H9 (cell line): Measurements from ENCODE around the gene TFIP11. TPM values are rescaled to one million over a fixed set of nuclear protein-coding genes. Genes with fewer than 3 reads are reported as not detected.

Experiments used
- DNase-seq: peaks from one replicate; pipeline ENCODE4 v3.0.0-alpha.2; 2017
- H2AFZ ChIP-seq: one replicate; pipeline ENCODE4 v1.6.1; 2013; ENCODE audit warnings: mild to moderate bottlenecking, low read length, control low read depth, moderate library complexity
- H2AK5ac ChIP-seq: 2 replicates; pipeline ENCODE4 v1.6.1; 2013; ENCODE audit warnings: low read length, control low read depth, mixed read lengths; ENCODE audit not compliant: insufficient read length
- H2BK120ac ChIP-seq: one replicate; pipeline ENCODE4 v1.6.1; 2013; ENCODE audit warnings: low read depth, mild to moderate bottlenecking, low read length, control low read depth, inconsistent platforms; ENCODE audit not compliant: poor library complexity, severe bottlenecking
- H2BK12ac ChIP-seq: 2 replicates; pipeline ENCODE4 v1.6.1; 2013; ENCODE audit warnings: low read length, control low read depth, mixed read lengths, low read depth; ENCODE audit not compliant: insufficient read length
- H2BK15ac ChIP-seq: 2 replicates; pipeline ENCODE4 v1.6.1; 2013; ENCODE audit warnings: low read depth, low read length, control low read depth
- H2BK20ac ChIP-seq: one replicate; pipeline ENCODE4 v1.6.1; 2013; ENCODE audit warnings: low read depth, mild to moderate bottlenecking, low read length, control low read depth, inconsistent platforms; ENCODE audit not compliant: poor library complexity, severe bottlenecking
- H2BK5ac ChIP-seq: 2 replicates; pipeline ENCODE4 v1.6.1; 2013; ENCODE audit warnings: low read length, control low read depth, mixed read lengths; ENCODE audit not compliant: insufficient read length
- H3K14ac ChIP-seq: 2 replicates; pipeline ENCODE4 v1.6.1; 2013; ENCODE audit warnings: low read length, control low read depth; ENCODE audit not compliant: insufficient read depth
- H3K18ac ChIP-seq: 2 replicates; pipeline ENCODE4 v1.6.1; 2013; ENCODE audit warnings: low read depth, mild to moderate bottlenecking, mixed read lengths, low read length, control low read depth; ENCODE audit not compliant: insufficient read length
- H3K23ac ChIP-seq: 2 replicates; pipeline ENCODE4 v1.6.1; 2013; ENCODE audit warnings: low read length, control low read depth, mixed read lengths, low read depth; ENCODE audit not compliant: insufficient read length
- H3K23me2 ChIP-seq: 2 replicates; pipeline ENCODE4 v1.6.1; 2013; ENCODE audit warnings: low read depth, mild to moderate bottlenecking, mixed read lengths, low read length, control low read depth; ENCODE audit not compliant: insufficient read length, poor library complexity, severe bottlenecking
- H3K27ac ChIP-seq: 2 replicates; pipeline ENCODE4 v1.5.1; 2013; ENCODE audit warnings: low read length, control low read depth, mixed read lengths, low read depth; ENCODE audit not compliant: insufficient read length
- H3K27me3 ChIP-seq: 2 replicates; pipeline ENCODE4 v1.6.1; 2013; ENCODE audit warnings: low read length, control low read depth, inconsistent platforms; ENCODE audit not compliant: insufficient read depth
- H3K4ac ChIP-seq: 2 replicates; pipeline ENCODE4 v1.6.1; 2013; ENCODE audit warnings: low read depth, mild to moderate bottlenecking, control low read depth, inconsistent platforms, low read length, moderate library complexity
- H3K4me1 ChIP-seq: 2 replicates; pipeline ENCODE4 v1.6.1; 2013; ENCODE audit warnings: low read length, control low read depth, inconsistent platforms; ENCODE audit not compliant: insufficient read depth
- H3K4me2 ChIP-seq: 2 replicates; pipeline ENCODE4 v1.6.1; 2013; ENCODE audit warnings: low read length, control low read depth, mixed read lengths; ENCODE audit not compliant: insufficient read length, insufficient read depth
- H3K56ac ChIP-seq: 2 replicates; pipeline ENCODE4 v1.6.1; 2013; ENCODE audit warnings: low read depth, mild to moderate bottlenecking, mixed read lengths, low read length, control low read depth; ENCODE audit not compliant: insufficient read length
- H3K79me1 ChIP-seq: 2 replicates; pipeline ENCODE4 v1.6.1; 2013; ENCODE audit warnings: low read depth, mild to moderate bottlenecking, moderate library complexity, low read length, control low read depth, inconsistent platforms; ENCODE audit not compliant: insufficient read depth, poor library complexity, severe bottlenecking
- H3K79me2 ChIP-seq: 2 replicates; pipeline ENCODE4 v1.6.1; 2013; ENCODE audit warnings: low read length, control low read depth, inconsistent platforms; ENCODE audit not compliant: insufficient read depth
- H3K9ac ChIP-seq: 2 replicates; pipeline ENCODE4 v1.6.1; 2013; ENCODE audit warnings: low read length, control low read depth, mixed read lengths; ENCODE audit not compliant: insufficient read length; ENCODE audit errors: extremely low read depth
- H3K9me3 ChIP-seq: one replicate; pipeline ENCODE4 v1.6.1; 2013; ENCODE audit warnings: low read depth, low read length, inconsistent platforms; ENCODE audit not compliant: control insufficient read depth
- H3T11ph ChIP-seq: one replicate; pipeline ENCODE4 v1.6.1; 2013; ENCODE audit warnings: mild to moderate bottlenecking, low read length, control low read depth, inconsistent platforms
- H4K20me1 ChIP-seq: one replicate; pipeline ENCODE4 v1.6.1; 2013; ENCODE audit not compliant: control insufficient read depth, insufficient read length, insufficient read depth
- H4K5ac ChIP-seq: 2 replicates; pipeline ENCODE4 v1.6.1; 2013; ENCODE audit warnings: low read depth, mild to moderate bottlenecking, mixed read lengths, low read length, control low read depth; ENCODE audit not compliant: insufficient read length
- H4K8ac ChIP-seq: replicated peaks from 2 replicates; pipeline ENCODE4 v1.6.1; 2013; ENCODE audit warnings: low read length, control low read depth, mixed read lengths, low read depth; ENCODE audit not compliant: insufficient read length
- H4K91ac ChIP-seq: 2 replicates; pipeline ENCODE4 v1.6.1; 2013; ENCODE audit warnings: low read depth, mild to moderate bottlenecking, moderate library complexity, mixed read lengths, low read length, control low read depth; ENCODE audit not compliant: insufficient read length
- H3K27ac Mint-ChIP-seq, 3 experiments: 2 replicates in 2 of 3; 3 replicates in 1 of 3; pipeline ENCODE4 v1.8.0; 2020 to 2021; ENCODE audit warnings: mixed read lengths in 3 of 3, mild to moderate bottlenecking in 1 of 3, moderate library complexity in 1 of 3
- H3K27me3 Mint-ChIP-seq: 2 replicates; pipeline ENCODE4 v1.8.0; 2021; ENCODE audit warnings: low read depth, mild to moderate bottlenecking, moderate library complexity, mixed read lengths
- H3K36me3 Mint-ChIP-seq, 3 experiments: 2 replicates in 2 of 3; 3 replicates in 1 of 3; pipeline ENCODE4 v1.8.0; 2020 to 2021; ENCODE audit warnings: low read depth in 3 of 3, mixed read lengths in 3 of 3; ENCODE audit not compliant: insufficient read depth in 1 of 3
- H3K4me1 Mint-ChIP-seq, 2 experiments: 2 replicates each; pipeline ENCODE4 v1.8.0; 2020; ENCODE audit warnings: mixed read lengths in 2 of 2
- H3K4me3 Mint-ChIP-seq, 2 experiments: 2 replicates in 1 of 2; 3 replicates in 1 of 2; pipeline ENCODE4 v1.8.0; 2020 to 2021; ENCODE audit warnings: mild to moderate bottlenecking in 2 of 2, mixed read lengths in 2 of 2, moderate library complexity in 1 of 2
- H3K9me3 Mint-ChIP-seq, 2 experiments: 2 replicates in 1 of 2; 3 replicates in 1 of 2; pipeline ENCODE4 v1.8.0; 2020; ENCODE audit warnings: mild to moderate bottlenecking in 2 of 2, mixed read lengths in 2 of 2, moderate library complexity in 1 of 2
- WGBS: extraction: QIAGEN DNeasy Blood & Tissue Kit; methylation state at CpG from one replicate; pipeline ENCODE4 v1.1.7; 2013; ENCODE audit warnings: missing lambda C conversion rate, low lambda C conversion rate, mixed read lengths; ENCODE audit not compliant: insufficient read length; ENCODE audit errors: extremely low coverage; 5-methylcytosine and 5-hydroxymethylcytosine counted together
- total RNA-seq: library from RNA; stranded (reverse); gene quantifications from 2 replicates; pipeline ENCODE4 v1.2.1, GENCODE V29; 2021
- TF ChIP-seq, protein P1 (sequence below): fragments of 200-600 bp; sonication (generic); conservative IDR thresholded peaks from 3 replicates; pipeline ENCODE4 v1.8.0; 2021; ENCODE audit warnings: antibody characterized with exemption, mild to moderate bottlenecking

The TFIP11 gene
- total RNA-seq, 1 experiment from 2014 or later, result 36.4 TPM

GRCh38 chr22:26522012-26522411 lies 9.7 kb upstream of the TFIP11 start:
- Histone ChIP-seq H2AFZ (no peak overlapping the region), H3K23ac (no peak overlapping the region)
- H3K9me3 Mint-ChIP-seq, result no peaks in the 10 kb centered on the region

More at GRCh38 chr22:26522012-26522411, 9.7 kb upstream of the TFIP11 start:
- H4K5ac ChIP-seq, result no peak overlapping the region
- no peak overlapping the region; a peak in 1 of 5 replicates for H3K4me3 Mint-ChIP-seq
- no peak overlapping the region for H2AK5ac ChIP-seq
- H3K14ac ChIP-seq, result no peak overlapping the region
- no peaks in the 10 kb centered on the region for H3K79me1 ChIP-seq
- DNase-seq, result no peak
- no peak overlapping the region for H4K91ac ChIP-seq
- no peak overlapping the region for H2BK15ac ChIP-seq
- no peak overlapping the region for H3K4ac ChIP-seq
- H3K27me3 ChIP-seq, result no peaks in the 10 kb centered on the region
- TF ChIP-seq, protein P1, sequence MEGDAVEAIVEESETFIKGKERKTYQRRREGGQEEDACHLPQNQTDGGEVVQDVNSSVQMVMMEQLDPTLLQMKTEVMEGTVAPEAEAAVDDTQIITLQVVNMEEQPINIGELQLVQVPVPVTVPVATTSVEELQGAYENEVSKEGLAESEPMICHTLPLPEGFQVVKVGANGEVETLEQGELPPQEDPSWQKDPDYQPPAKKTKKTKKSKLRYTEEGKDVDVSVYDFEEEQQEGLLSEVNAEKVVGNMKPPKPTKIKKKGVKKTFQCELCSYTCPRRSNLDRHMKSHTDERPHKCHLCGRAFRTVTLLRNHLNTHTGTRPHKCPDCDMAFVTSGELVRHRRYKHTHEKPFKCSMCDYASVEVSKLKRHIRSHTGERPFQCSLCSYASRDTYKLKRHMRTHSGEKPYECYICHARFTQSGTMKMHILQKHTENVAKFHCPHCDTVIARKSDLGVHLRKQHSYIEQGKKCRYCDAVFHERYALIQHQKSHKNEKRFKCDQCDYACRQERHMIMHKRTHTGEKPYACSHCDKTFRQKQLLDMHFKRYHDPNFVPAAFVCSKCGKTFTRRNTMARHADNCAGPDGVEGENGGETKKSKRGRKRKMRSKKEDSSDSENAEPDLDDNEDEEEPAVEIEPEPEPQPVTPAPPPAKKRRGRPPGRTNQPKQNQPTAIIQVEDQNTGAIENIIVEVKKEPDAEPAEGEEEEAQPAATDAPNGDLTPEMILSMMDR, result no peak
- no peaks in the 10 kb centered on the region for H3K27me3 Mint-ChIP-seq
- H3K56ac ChIP-seq, result no peak overlapping the region
- no peak overlapping the region for H2BK5ac ChIP-seq
- H3K79me2 ChIP-seq, result no peaks in the 10 kb centered on the region; the same call in 1 of the 2 replicates
- no peaks in the 10 kb centered on the region for H3K9me3 ChIP-seq
- no peaks in the 10 kb centered on the region for H4K20me1 ChIP-seq
- no peaks in the 10 kb centered on the region for H3K23me2 ChIP-seq
- H3K4me1 ChIP-seq, result no peaks in the 10 kb centered on the region
- peaks cover 4 to 34% (median 23%) of the 10 kb centered on the region in 3 experiments; a peak in 6 of 7 replicates for H3K36me3 Mint-ChIP-seq
- no peak overlapping the region for H4K8ac ChIP-seq
- no peak overlapping the region for H3K9ac ChIP-seq
- H3K27ac ChIP-seq, result no peak overlapping the region
- H2BK120ac ChIP-seq, result no peak overlapping the region
- H3K4me1 Mint-ChIP-seq, result no peaks in the 10 kb centered on the region
- no peak overlapping the region for H2BK20ac ChIP-seq
- no peak overlapping the region for H2BK12ac ChIP-seq
- H3K18ac ChIP-seq, result no peak overlapping the region
- no CpG with 5 or more reads among the region's 2 CpGs for WGBS
- H3T11ph ChIP-seq, result no peak overlapping the region
- no peak overlapping the region for H3K4me2 ChIP-seq
- H3K27ac Mint-ChIP-seq, result no peak overlapping the region
